ENCODE results near the gene CFAP43. TPM values are rescaled to one million over a fixed set of nuclear protein-coding genes. Genes with fewer than 3 reads are reported as not detected.

The CFAP43 gene
- total RNA-seq, 1 experiment from 2014 or later, result 6.0 TPM

- Histone ChIP-seq H4K20me1 (ENCODE audit: insufficient read depth) (no peaks in the 10 kb centered on the region), H2AFZ (no peak overlapping the region), H3K4me3 (no peak overlapping the region), H3K4me1 (replicated peaks; ENCODE audit: insufficient read depth) (no peaks in the 10 kb centered on the region), H3K4me2 (no peak overlapping the region), H3K27me3 (ENCODE audit: insufficient read depth, low read depth) (no peaks in the 10 kb centered on the region), H3F3A (ENCODE audit: insufficient read depth, low read depth) (no peaks in the 10 kb centered on the region), H3K36me3 (ENCODE audit: low read depth) (no peaks in the 10 kb centered on the region), H3K9me3 (ENCODE audit: insufficient read depth, low read depth) (peaks cover 9% of the 10 kb centered on the region; the same call in 1 of the 2 replicates), H3K79me2 (ENCODE audit: low read depth) (no peaks in the 10 kb centered on the region), H3K27ac (no peak overlapping the region), H3K9me2 (ENCODE audit: insufficient read depth) (no peaks in the 10 kb centered on the region)
- intact Hi-C loops (cut with micrococcal nuclease; ENCODE audit: unreplicated experiment), result no loop called here
- no TSS peak for BruUV-seq (replicated peaks)
- no peak for TF ChIP-seq EZH2 (IDR thresholded peaks at IDR 0.05; ENCODE audit: low read depth)
- no peak for TF ChIP-seq CTCF (conservative IDR thresholded peaks at IDR 0.05)
- POLR2A ChIA-PET (ENCODE audit: unreplicated experiment), result interaction anchor here (0.7 kb wide), 1 partner anchor 67 kb away, joined by 3 read pairs; no protein-coding TSS in a partner anchor
- DNase-seq, result no peak
- CTCF ChIA-PET, result no interaction called here
These were observed 80.4 kb downstream of the CFAP43 start for GRCh38 chr10:104151737-104152136.

- Histone ChIP-seq H3K9me2 (ENCODE audit: insufficient read depth) (no peaks in the 10 kb centered on the region), H3K4me3 (no peak overlapping the region), H3F3A (ENCODE audit: insufficient read depth, low read depth) (no peaks in the 10 kb centered on the region), H4K20me1 (ENCODE audit: insufficient read depth) (no peaks in the 10 kb centered on the region), H3K4me1 (replicated peaks; ENCODE audit: insufficient read depth) (no peaks in the 10 kb centered on the region), H3K4me2 (no peak overlapping the region), H3K36me3 (ENCODE audit: low read depth) (no peaks in the 10 kb centered on the region), H3K9me3 (ENCODE audit: insufficient read depth, low read depth) (peaks cover 9% of the 10 kb centered on the region; the same call in 1 of the 2 replicates), H3K27me3 (ENCODE audit: insufficient read depth, low read depth) (no peaks in the 10 kb centered on the region), H3K27ac (no peak overlapping the region), H2AFZ (no peak overlapping the region), H3K79me2 (ENCODE audit: low read depth) (no peaks in the 10 kb centered on the region)
- intact Hi-C loops (cut with micrococcal nuclease; ENCODE audit: unreplicated experiment), result no loop called here
- DNase-seq, result no peak
- CTCF ChIA-PET, result no interaction called here
- no TSS peak for BruUV-seq (replicated peaks)
- POLR2A ChIA-PET (ENCODE audit: unreplicated experiment), result no interaction called here
- no peak for TF ChIP-seq EZH2 (IDR thresholded peaks at IDR 0.05; ENCODE audit: low read depth)
- TF ChIP-seq CTCF (conservative IDR thresholded peaks at IDR 0.05), result no peak
These were observed 82.0 kb downstream of the CFAP43 start for GRCh38 chr10:104150139-104150538.

DNA sequence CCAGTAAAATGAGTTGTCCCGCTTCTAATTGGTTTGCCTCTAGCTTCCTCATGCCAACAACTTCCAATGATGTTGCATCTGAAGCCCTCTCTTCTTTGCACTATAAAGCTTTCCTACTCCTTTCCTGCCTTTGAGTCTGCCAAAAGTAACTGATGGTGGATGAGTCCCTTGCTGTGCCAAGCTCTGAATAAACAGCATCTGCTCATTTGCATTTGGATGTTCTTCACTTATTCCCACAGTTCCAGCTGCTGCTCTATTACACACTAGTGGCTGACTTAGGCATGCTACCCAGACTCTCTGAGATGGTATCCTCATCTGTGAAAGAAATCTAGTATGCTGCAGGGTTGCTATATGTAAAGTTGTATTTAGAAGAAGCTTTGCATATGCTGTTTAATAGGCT, 85.3 kb downstream of the CFAP43 start:
- no peak for DNase-seq
- Histone ChIP-seq H4K20me1 (ENCODE audit: insufficient read depth) (no peaks in the 10 kb centered on the region), H3K9me2 (ENCODE audit: insufficient read depth) (no peaks in the 10 kb centered on the region), H3K27me3 (ENCODE audit: insufficient read depth, low read depth) (no peaks in the 10 kb centered on the region), H3K4me2 (no peak overlapping the region), H3K27ac (no peak overlapping the region), H3F3A (ENCODE audit: insufficient read depth, low read depth) (no peaks in the 10 kb centered on the region), H3K9me3 (ENCODE audit: insufficient read depth, low read depth) (peaks cover 7% of the 10 kb centered on the region; the same call in 1 of the 2 replicates), H3K4me3 (no peak overlapping the region), H3K36me3 (ENCODE audit: low read depth) (no peaks in the 10 kb centered on the region), H2AFZ (no peak overlapping the region), H3K4me1 (replicated peaks; ENCODE audit: insufficient read depth) (no peaks in the 10 kb centered on the region), H3K79me2 (ENCODE audit: low read depth) (no peaks in the 10 kb centered on the region)
- no TSS peak for BruUV-seq (replicated peaks)
- intact Hi-C loops (cut with micrococcal nuclease; ENCODE audit: unreplicated experiment), result no loop called here
- ChIA-PET CTCF (no interaction called here), POLR2A (ENCODE audit: unreplicated experiment) (no interaction called here)
- TF ChIP-seq CTCF (conservative IDR thresholded peaks at IDR 0.05) (no peak), EZH2 (IDR thresholded peaks at IDR 0.05; ENCODE audit: low read depth) (no peak)
